Measurements from ENCODE around the gene DCAF8L2. TPM values are rescaled to one million over a fixed set of nuclear protein-coding genes. Genes with fewer than 3 reads are reported as not detected.
"Not testable (repeated sequence)": the region's sequence is repeated elsewhere in the genome, so short reads cannot be mapped to it uniquely, and the experiment has no call there.

Gene DCAF8L2
- total RNA-seq, 3 donors from 2014 or later = not detected

DNA sequence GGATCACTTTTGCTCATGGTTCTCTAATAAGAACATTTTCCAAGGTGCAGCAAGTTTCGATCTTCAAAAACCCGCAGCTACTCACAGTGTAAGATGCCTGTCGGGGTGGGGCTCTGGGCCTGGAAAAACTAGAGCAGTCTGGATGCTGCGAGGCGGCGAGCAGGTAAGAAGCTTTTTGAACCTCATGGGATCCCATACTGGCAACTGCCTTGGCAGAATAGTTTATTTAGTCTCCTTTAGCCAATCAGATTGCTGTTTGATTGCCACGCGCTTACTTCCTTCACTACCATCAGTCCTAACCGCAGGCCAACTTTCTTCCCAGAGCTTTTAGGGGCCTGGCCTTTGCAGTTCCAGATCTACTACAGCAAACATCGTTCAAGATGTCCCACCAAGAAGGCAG, 156.4 kb downstream of the DCAF8L2 start:
- no peaks in the 10 kb centered on the region for H3K4me1 ChIP-seq (ENCODE audit: low read depth)
- DNase-seq = no peak
- no peak overlapping the region for H3K4me3 ChIP-seq
- TF ChIP-seq, protein P1, sequence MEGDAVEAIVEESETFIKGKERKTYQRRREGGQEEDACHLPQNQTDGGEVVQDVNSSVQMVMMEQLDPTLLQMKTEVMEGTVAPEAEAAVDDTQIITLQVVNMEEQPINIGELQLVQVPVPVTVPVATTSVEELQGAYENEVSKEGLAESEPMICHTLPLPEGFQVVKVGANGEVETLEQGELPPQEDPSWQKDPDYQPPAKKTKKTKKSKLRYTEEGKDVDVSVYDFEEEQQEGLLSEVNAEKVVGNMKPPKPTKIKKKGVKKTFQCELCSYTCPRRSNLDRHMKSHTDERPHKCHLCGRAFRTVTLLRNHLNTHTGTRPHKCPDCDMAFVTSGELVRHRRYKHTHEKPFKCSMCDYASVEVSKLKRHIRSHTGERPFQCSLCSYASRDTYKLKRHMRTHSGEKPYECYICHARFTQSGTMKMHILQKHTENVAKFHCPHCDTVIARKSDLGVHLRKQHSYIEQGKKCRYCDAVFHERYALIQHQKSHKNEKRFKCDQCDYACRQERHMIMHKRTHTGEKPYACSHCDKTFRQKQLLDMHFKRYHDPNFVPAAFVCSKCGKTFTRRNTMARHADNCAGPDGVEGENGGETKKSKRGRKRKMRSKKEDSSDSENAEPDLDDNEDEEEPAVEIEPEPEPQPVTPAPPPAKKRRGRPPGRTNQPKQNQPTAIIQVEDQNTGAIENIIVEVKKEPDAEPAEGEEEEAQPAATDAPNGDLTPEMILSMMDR (IDR thresholded peaks at IDR 0.05) = no peak
- intact Hi-C loops (cut with DNase I, micrococcal nuclease) = no loop called here
- no peaks in the 10 kb centered on the region for H3K36me3 ChIP-seq (ENCODE audit: low read depth)
- no peaks in the 10 kb centered on the region for H3K9me3 ChIP-seq
- ATAC-seq = no peak

DNA sequence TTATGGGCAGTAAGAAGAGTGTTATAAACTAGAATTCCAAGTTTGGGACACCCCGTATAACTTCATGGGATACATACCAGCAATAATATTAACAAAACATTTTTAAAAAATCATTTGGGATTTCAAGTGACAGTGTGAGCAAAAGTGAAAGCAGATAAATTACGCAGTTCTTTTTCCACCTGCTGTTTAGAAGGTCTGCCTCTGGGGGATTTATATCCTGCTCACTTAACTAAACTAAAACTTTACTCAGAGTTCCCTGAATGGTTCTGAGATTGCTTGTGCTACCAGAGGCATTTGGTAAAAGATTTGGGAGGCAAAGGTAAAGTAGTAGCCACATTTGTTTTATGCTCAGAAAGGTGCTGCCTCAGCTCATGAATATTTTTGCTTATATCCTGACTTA, 160.2 kb downstream of the DCAF8L2 start:
- intact Hi-C loops (cut with DNase I, micrococcal nuclease); ATAC-seq; H3K4me3 ChIP-seq; H3K9me3 ChIP-seq; DNase-seq; H3K36me3 ChIP-seq (ENCODE audit: low read depth); H3K4me1 ChIP-seq (ENCODE audit: low read depth): not testable (repeated sequence)

- intact Hi-C loops (cut with DNase I, micrococcal nuclease) = no loop called here
- DNase-seq (no peak), ATAC-seq (no peak)
- TF ChIP-seq, protein P1 (IDR thresholded peaks at IDR 0.05) = no peak
- no peaks in the 10 kb centered on the region for H3K9me3 ChIP-seq
- no peak overlapping the region for H3K4me3 ChIP-seq
- no peaks in the 10 kb centered on the region for H3K4me1 ChIP-seq (ENCODE audit: low read depth)
- H3K36me3 ChIP-seq (ENCODE audit: low read depth) = no peaks in the 10 kb centered on the region
Measured at GRCh38 chrX:27751976-27752375, 161.8 kb downstream of the DCAF8L2 start.

DNA sequence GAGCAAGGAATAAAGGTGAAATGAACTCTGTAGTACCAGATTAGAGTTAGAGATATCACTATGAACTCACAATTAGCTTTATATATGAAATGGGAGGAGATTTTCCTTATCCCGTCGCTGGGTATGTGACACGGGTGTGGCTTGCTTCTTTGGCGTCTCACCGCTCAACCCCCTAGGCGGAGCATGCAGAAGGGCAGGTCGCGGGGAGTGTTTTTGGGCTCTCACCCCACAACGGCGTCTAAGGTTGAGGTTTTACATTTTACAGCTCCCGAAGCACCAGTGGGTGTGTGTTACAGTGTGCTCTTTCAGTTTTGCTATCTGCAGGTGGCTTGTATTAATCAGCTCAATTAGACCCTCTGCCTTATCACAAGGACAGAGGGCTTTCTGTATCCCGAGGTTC, 175.6 kb downstream of the DCAF8L2 start:
- no peak overlapping the region for H3K4me3 ChIP-seq
- TF ChIP-seq, protein P1 (IDR thresholded peaks at IDR 0.05) = no peak
- ATAC-seq (no peak), DNase-seq (no peak)
- intact Hi-C loops (cut with DNase I, micrococcal nuclease) = no loop called here
- H3K36me3 ChIP-seq (ENCODE audit: low read depth) = no peaks in the 10 kb centered on the region
- H3K9me3 ChIP-seq = no peaks in the 10 kb centered on the region
- H3K4me1 ChIP-seq (ENCODE audit: low read depth) = no peaks in the 10 kb centered on the region

DNA sequence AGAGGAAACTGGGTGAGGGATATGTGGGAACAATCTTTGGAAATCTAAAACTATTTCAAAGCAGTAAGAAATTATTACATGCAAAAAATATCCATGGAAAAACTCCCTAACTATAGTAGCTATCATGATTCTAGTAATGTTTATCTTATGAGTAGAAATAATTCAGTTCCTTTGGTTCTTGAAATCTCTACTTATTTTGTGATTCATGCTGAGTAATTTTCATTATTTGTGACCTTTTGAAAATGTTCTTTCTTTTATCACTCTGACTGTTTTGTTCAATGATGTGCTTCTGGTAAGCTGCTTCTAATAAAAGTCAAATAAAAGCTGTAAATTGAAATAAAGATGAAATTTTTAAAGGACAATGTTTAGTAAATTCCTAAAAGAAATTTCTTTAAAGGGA, 177.2 kb downstream of the DCAF8L2 start:
- Histone ChIP-seq H3K4me1 (ENCODE audit: low read depth) (no peaks in the 10 kb centered on the region), H3K9me3 (no peaks in the 10 kb centered on the region), H3K4me3 (no peak overlapping the region), H3K36me3 (ENCODE audit: low read depth) (no peaks in the 10 kb centered on the region)
- DNase-seq (no peak), ATAC-seq (no peak)
- intact Hi-C loops (cut with DNase I, micrococcal nuclease) = no loop called here
- TF ChIP-seq, protein P1 (IDR thresholded peaks at IDR 0.05) = no peak

DNA sequence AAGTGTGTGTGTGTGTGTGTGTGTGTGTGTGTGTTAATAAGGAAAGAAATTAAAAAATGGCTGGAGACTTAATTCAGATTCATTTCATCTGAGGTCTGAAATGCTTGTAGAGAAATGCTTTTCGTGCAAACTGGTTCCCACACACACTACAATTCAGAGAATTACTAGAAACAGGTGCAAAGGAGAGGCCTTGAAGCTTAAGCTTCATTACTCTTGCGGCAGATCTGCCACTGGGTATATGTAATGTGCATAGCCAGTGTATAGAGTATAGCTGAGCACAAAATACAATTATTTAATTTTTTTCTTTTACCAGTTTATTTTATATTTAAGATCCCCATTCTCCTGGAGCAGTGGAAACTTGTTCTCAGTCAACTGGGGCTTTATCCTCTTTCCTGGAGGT, 185.8 kb downstream of the DCAF8L2 start:
- Histone ChIP-seq H3K4me3 (no peak overlapping the region), H3K9me3 (no peaks in the 10 kb centered on the region), H3K4me1 (ENCODE audit: low read depth) (no peaks in the 10 kb centered on the region), H3K36me3 (ENCODE audit: low read depth) (no peaks in the 10 kb centered on the region)
- TF ChIP-seq, protein P1 (IDR thresholded peaks at IDR 0.05) = no peak
- no peak for ATAC-seq
- intact Hi-C loops (cut with DNase I, micrococcal nuclease) = no loop called here
- DNase-seq = no peak
